H1 (cell line): ENCODE results near the gene FSCN2. TPM values are rescaled to one million over a fixed set of nuclear protein-coding genes. Genes with fewer than 3 reads are reported as not detected.

Experiments used
- CTCF ChIA-PET: fragments of 300-600 bp; sonication (Branson Sonifier 250); formaldehyde crosslinking; loops from one replicate; lab custom pipeline; 2021; ENCODE audit not compliant: partially characterized antibody; lab: Charles Lee
- POLR2A ChIA-PET: fragments of 300-600 bp; sonication (Branson Sonifier 250); formaldehyde crosslinking; loops from one replicate; lab custom pipeline; 2021; ENCODE audit warnings: inconsistent platforms; ENCODE audit not compliant: partially characterized antibody; lab: Charles Lee
- DNase-seq, 2 experiments: peaks; one replicate each; pipeline versions ENCODE4 v3.0.0 to v3.0.0-alpha.2; 2010 to 2022; ENCODE audit warnings: low spot score in 2 of 2, low read depth in 1 of 2, mixed read lengths in 1 of 2
- FAIRE-seq: peaks from 2 replicates; lab custom pipeline; 2011; peaks lifted over from hg19 to GRCh38; lab: Jason Lieb, UNC
- H2AFZ ChIP-seq: 2 replicates; pipeline ENCODE4 v1.8.1; 2012; ENCODE audit warnings: low read length, inconsistent platforms
- H2AK5ac ChIP-seq: 2 replicates; pipeline ENCODE4 v1.6.1; 2013; ENCODE audit warnings: low read depth, low read length
- H2BK120ac ChIP-seq: replicated peaks from 2 replicates; pipeline ENCODE3; 2013; ENCODE audit warnings: low read depth, low read length, inconsistent platforms
- H2BK12ac ChIP-seq: 2 replicates; pipeline ENCODE4 v1.6.1; 2013; ENCODE audit warnings: low read depth, low read length
- H2BK15ac ChIP-seq: 2 replicates; pipeline ENCODE4 v1.6.1; 2013; ENCODE audit warnings: low read length
- H2BK20ac ChIP-seq: 2 replicates; pipeline ENCODE4 v1.6.1; 2013; ENCODE audit warnings: low read length
- H2BK5ac ChIP-seq: 2 replicates; pipeline ENCODE4 v1.6.1; 2013; ENCODE audit warnings: low read depth, low read length
- H3K14ac ChIP-seq: 2 replicates; pipeline ENCODE4 v1.6.1; 2013; ENCODE audit warnings: inconsistent platforms; ENCODE audit not compliant: insufficient read length
- H3K18ac ChIP-seq: 2 replicates; pipeline ENCODE4 v1.6.1; 2013; ENCODE audit warnings: low read length; ENCODE audit errors: extremely low read depth
- H3K23ac ChIP-seq: 2 replicates; pipeline ENCODE4 v1.6.1; 2013; ENCODE audit warnings: inconsistent platforms; ENCODE audit not compliant: insufficient read length
- H3K23me2 ChIP-seq: 2 replicates; pipeline ENCODE4 v1.6.1; 2013; ENCODE audit warnings: low read depth, low read length
- H3K27ac ChIP-seq: 2 replicates; pipeline ENCODE4 v1.6.1; 2011; ENCODE audit warnings: low read depth, low read length, inconsistent platforms
- H3K27me3 ChIP-seq, 4 experiments: replicated peaks in 1 of 4; 1 replicate in 1 of 4; 2 replicates in 3 of 4; pipeline versions ENCODE4 v1.6.1 to v1.8.1; 2011 to 2013; ENCODE audit warnings: low read length in 3 of 4, mild to moderate bottlenecking in 3 of 4, inconsistent platforms in 2 of 4, mixed read lengths in 2 of 4, moderate library complexity in 1 of 4; ENCODE audit not compliant: control insufficient read depth in 3 of 4, insufficient read depth in 3 of 4; ENCODE audit errors: extremely low read depth in 1 of 4
- H3K36me3 ChIP-seq, 4 experiments: 2 replicates each; pipeline versions ENCODE4 v1.6.1 to v1.8.1; 2011 to 2013; ENCODE audit warnings: mild to moderate bottlenecking in 4 of 4, low read length in 3 of 4, moderate library complexity in 2 of 4, control low read depth in 1 of 4, inconsistent platforms in 1 of 4; ENCODE audit not compliant: insufficient read depth in 4 of 4, control insufficient read depth in 2 of 4
- H3K4ac ChIP-seq: replicated peaks from 2 replicates; pipeline ENCODE3; 2013; ENCODE audit warnings: low read length, low read depth, mixed read lengths, inconsistent platforms; ENCODE audit not compliant: insufficient read length
- H3K4me1 ChIP-seq, 4 experiments: replicated peaks in 1 of 4; 1 replicate in 1 of 4; 2 replicates in 3 of 4; pipeline versions ENCODE4 v1.6.1 to v1.8.1; 2011 to 2013; ENCODE audit warnings: low read length in 3 of 4, inconsistent platforms in 2 of 4, mixed read lengths in 1 of 4; ENCODE audit not compliant: insufficient read depth in 4 of 4, control insufficient read depth in 3 of 4
- H3K4me2 ChIP-seq, 2 experiments: 2 replicates each; pipeline versions ENCODE4 v1.6.1 to v1.8.1; 2011 to 2013; ENCODE audit warnings: low read depth in 2 of 2, low read length in 2 of 2, control low read depth in 1 of 2, inconsistent platforms in 1 of 2, mild to moderate bottlenecking in 1 of 2; ENCODE audit not compliant: insufficient read depth in 1 of 2
- H3K4me3 ChIP-seq, 4 experiments: fragments of 200-600, 300-600 bp in 1 of 4; sonication (generic), shearing (Covaris generic), sonication (Bioruptor Twin) in 1 of 4; 2 replicates each; pipeline versions ENCODE4 v1.5.1 to v1.8.1; 2011 to 2016; ENCODE audit warnings: low read length in 4 of 4, low read depth in 3 of 4, control low read depth in 2 of 4, inconsistent platforms in 2 of 4, mild to moderate bottlenecking in 2 of 4, mixed read lengths in 1 of 4, moderate library complexity in 1 of 4; ENCODE audit not compliant: insufficient read depth in 2 of 4; ENCODE audit errors: extremely low read depth in 1 of 4
- H3K56ac ChIP-seq: replicated peaks from 2 replicates; pipeline ENCODE3; 2013; ENCODE audit warnings: low read depth, mild to moderate bottlenecking, mixed read lengths, low read length, inconsistent platforms; ENCODE audit not compliant: insufficient read length
- H3K79me1 ChIP-seq: 2 replicates; pipeline ENCODE4 v1.6.1; 2013; ENCODE audit warnings: low read depth, low read length, control low read depth
- H3K79me2 ChIP-seq, 2 experiments: 2 replicates each; pipeline versions ENCODE4 v1.6.1 to v1.8.1; 2012 to 2013; ENCODE audit warnings: low read length in 2 of 2, mild to moderate bottlenecking in 2 of 2, inconsistent platforms in 1 of 2; ENCODE audit not compliant: insufficient read depth in 2 of 2, control insufficient read depth in 1 of 2
- H3K9ac ChIP-seq, 4 experiments: replicated peaks in 1 of 4; 1 replicate in 1 of 4; 2 replicates in 3 of 4; pipeline versions ENCODE4 v1.6.1 to v1.8.1; 2011 to 2013; ENCODE audit warnings: low read depth in 3 of 4, low read length in 3 of 4, control low read depth in 2 of 4, mild to moderate bottlenecking in 2 of 4, moderate library complexity in 2 of 4, inconsistent platforms in 1 of 4; ENCODE audit errors: extremely low read depth in 1 of 4
- H3K9me3 ChIP-seq, 2 experiments: 2 replicates each; pipeline versions ENCODE4 v1.6.1 to v1.8.1; 2012 to 2013; ENCODE audit warnings: mild to moderate bottlenecking in 2 of 2, moderate library complexity in 2 of 2, control low read depth in 1 of 2, inconsistent platforms in 1 of 2, low read depth in 1 of 2, low read length in 1 of 2, mixed read lengths in 1 of 2; ENCODE audit not compliant: insufficient read depth in 2 of 2
- H4K20me1 ChIP-seq, 2 experiments: replicated peaks in 1 of 2; 2 replicates each; pipeline versions ENCODE3 to v1.8.1; 2011 to 2013; ENCODE audit warnings: inconsistent platforms in 2 of 2, low read length in 2 of 2, mild to moderate bottlenecking in 1 of 2; ENCODE audit not compliant: insufficient read depth in 2 of 2, control insufficient read depth in 1 of 2
- H4K5ac ChIP-seq: 2 replicates; pipeline ENCODE4 v1.6.1; 2013; ENCODE audit warnings: low read length, low read depth, mixed read lengths, inconsistent platforms; ENCODE audit not compliant: insufficient read length
- H4K8ac ChIP-seq: 2 replicates; pipeline ENCODE4 v1.8.0; 2013; ENCODE audit warnings: mild to moderate bottlenecking, moderate library complexity, low read length, inconsistent platforms; ENCODE audit not compliant: insufficient read depth; ENCODE audit errors: extremely low read depth
- H4K91ac ChIP-seq: replicated peaks from 2 replicates; pipeline ENCODE3; 2013; ENCODE audit warnings: low read length, mixed read lengths, inconsistent platforms; ENCODE audit not compliant: insufficient read length
- CBX8 ChIP-seq: fragments of 300-800, 300-1000 bp; sonication (generic); IDR thresholded peaks from 2 replicates; pipeline ENCODE4 v1.7.1; 2016; ENCODE audit warnings: low read depth, low read length, borderline replicate concordance
- SIX5 ChIP-seq: IDR thresholded peaks from 2 replicates; pipeline ENCODE4 v1.6.1; 2011; ENCODE audit warnings: mild to moderate bottlenecking, low read depth, low read length
- SRF ChIP-seq: IDR thresholded peaks from 2 replicates; pipeline ENCODE4 v1.6.1; 2011; ENCODE audit warnings: mild to moderate bottlenecking, low read depth, low read length, moderate library complexity
- TEAD4 ChIP-seq: IDR thresholded peaks from 2 replicates; pipeline ENCODE4 v1.6.1; 2012; ENCODE audit warnings: low read depth, low read length, inconsistent platforms, mixed read lengths
- YY1 ChIP-seq: IDR thresholded peaks from 2 replicates; pipeline ENCODE4 v1.6.1; 2011; ENCODE audit warnings: low read depth, mild to moderate bottlenecking, low read length
- WGBS, 2 experiments: shearing (Covaris generic) in 1 of 2; methylation state at CpG; one replicate each; pipeline versions ENCODE4 v1.1.6 to v1.1.7; 2013 to 2015; ENCODE audit warnings: low lambda C conversion rate in 2 of 2, mixed read lengths in 2 of 2, inconsistent platforms in 1 of 2, low coverage in 1 of 2, missing lambda C conversion rate in 1 of 2; ENCODE audit not compliant: insufficient replicate concordance in 2 of 2, insufficient coverage in 1 of 2, insufficient read length in 1 of 2; ENCODE audit errors: extremely low coverage in 1 of 2, missing lambda C conversion rate in 1 of 2; 5-methylcytosine and 5-hydroxymethylcytosine counted together
- polyA plus RNA-seq, 7 experiments: library from polyadenylated mRNA; depleted of rRNA in 3 of 7; stranded (reverse) in 5 of 7; unstranded in 2 of 7; fragments of >200 nt in 5 of 7; fragments of 200-250 nt in 2 of 7; gene quantifications; 1 replicate in 5 of 7; 2 replicates in 1 of 7; 4 replicates in 1 of 7; pipeline versions ENCODE4 v1.2.1 to v1.2.3, GENCODE V29; 2011 to 2013; ENCODE audit warnings: missing spikeins in 2 of 7, mixed read lengths in 2 of 7
- total RNA-seq: library from RNA; stranded (reverse); fragmentation: NEBNext Ultra II Directional; extraction: Animal tissue kit (Norgen Biotek cat#: 25700); gene quantifications from 2 replicates; pipeline ENCODE4 v1.2.1, GENCODE V29; 2021
- TF ChIP-seq, protein P1 (sequence below): IDR thresholded peaks from 2 replicates; pipeline ENCODE4 v1.6.1; 2012; ENCODE audit warnings: inconsistent platforms
- TF ChIP-seq, protein P2 (sequence below): IDR thresholded peaks from 2 replicates; pipeline ENCODE4 v1.6.1; 2011; ENCODE audit warnings: low read depth, mild to moderate bottlenecking, low read length; ENCODE audit not compliant: insufficient read depth
- TF ChIP-seq, protein P3 (sequence below): IDR thresholded peaks from 2 replicates; pipeline ENCODE4 v1.6.1; 2012; ENCODE audit warnings: inconsistent platforms

FSCN2 gene
- total and polyA plus RNA-seq, 2 of the 8 experiments (the other 6 are each of a cell fraction or from before 2014, with no cell fraction given), result 0.18 to 0.30 TPM

DNA sequence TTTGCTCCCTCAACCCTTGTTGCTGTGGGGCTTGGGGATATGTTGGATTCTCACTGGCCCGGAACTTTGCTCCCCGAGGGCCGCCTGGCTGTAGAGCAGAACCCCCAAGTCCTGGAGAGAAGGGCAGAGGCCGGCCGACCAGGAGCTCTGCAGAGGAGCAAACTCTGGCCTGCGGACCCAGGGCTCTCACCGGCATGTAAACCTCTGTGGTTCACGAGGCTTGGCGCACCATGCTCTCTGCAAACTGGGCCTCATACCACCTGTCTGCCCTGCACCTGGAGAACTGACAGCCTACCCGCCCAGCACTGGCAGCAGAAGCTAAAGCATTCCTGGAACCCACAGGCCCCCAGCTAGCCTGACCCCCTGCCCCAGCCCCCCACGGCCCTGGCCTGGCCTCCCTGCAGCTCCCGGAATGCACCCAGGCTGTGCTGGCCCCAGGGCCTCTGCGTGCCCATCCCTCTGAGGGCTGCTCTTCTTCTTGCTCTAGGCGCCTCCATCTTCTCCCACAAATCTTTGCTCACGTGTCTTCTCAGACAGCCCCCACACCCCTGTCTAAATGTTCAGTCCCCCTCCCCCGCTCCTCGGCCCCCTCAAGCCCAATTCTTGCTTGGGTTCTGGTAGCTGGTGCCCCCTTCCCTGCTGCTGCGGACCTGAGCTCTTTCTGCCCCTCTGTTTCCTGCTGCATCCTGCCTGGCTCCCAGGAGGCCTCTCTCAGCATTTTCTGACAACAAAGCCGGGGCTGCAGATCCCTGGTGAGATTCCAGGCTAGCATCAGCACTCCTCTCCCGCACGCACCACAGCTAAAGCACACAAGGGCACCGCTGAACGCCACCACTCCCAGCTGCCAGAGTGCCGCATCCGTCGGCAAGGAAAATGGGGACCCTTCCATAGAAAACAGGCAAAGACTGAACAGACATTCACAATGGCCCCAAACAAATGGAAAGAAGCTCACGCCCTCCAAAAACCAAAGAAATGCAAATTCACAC lies 38.9 kb upstream of the FSCN2 start:
- Histone ChIP-seq H3K4me2 (peak overlapping the region; percentile 59 to 62), H2BK12ac (peak overlapping the region; percentile 90; the same call in 1 of the 2 replicates), H3K9ac (no peak overlapping the region), H4K5ac (peak overlapping the region; percentile 39), H2AK5ac (0 out of 2 replicates have a peak overlapping the region, but pooled peaks have one; percentile 11), H4K91ac (peak overlapping the region; percentile 68), H2AFZ (no peak overlapping the region), H2BK15ac (peak overlapping the region; percentile 18; the same call in 1 of the 2 replicates), H3K27ac (no peak overlapping the region), H3K14ac (no peak overlapping the region), H2BK20ac (peak overlapping the region; percentile 93), H3K23ac (no peak overlapping the region), H4K8ac (peak overlapping the region; percentile 45; the same call in 1 of the 2 replicates), H3K23me2 (peaks cover 2% of the 10 kb centered on the region; the same call in 1 of the 2 replicates), H2BK120ac (no peak overlapping the region), H4K20me1 (no peaks in the 10 kb centered on the region), H3K18ac (peak overlapping the region; percentile 78), H3K79me1 (no peaks in the 10 kb centered on the region), H3K9me3 (no peaks in the 10 kb centered on the region), H3K36me3 (no peaks in the 10 kb centered on the region), H3K79me2 (no peaks in the 10 kb centered on the region), H3K56ac (no peak overlapping the region), H3K4ac (peak overlapping the region; percentile 87), H2BK5ac (peak overlapping the region; percentile 92; the same call in 1 of the 2 replicates), H3K27me3 (peaks cover 0 to 9% (median 6%) of the 10 kb centered on the region in 4 experiments; a peak in 3 of 7 replicates), H3K4me1 (peaks cover 6 to 32% (median 24%) of the 10 kb centered on the region in 4 experiments), H3K4me3 (peak overlapping the region in 2 of 4 experiments; percentile 7 to 11; a peak in 3 of 8 replicates)
- DNase-seq (no peak), FAIRE-seq (no peak)
- 43% methylated on average over 23 of the region's 27 CpGs; no CpG with 5 or more reads in 1 of the 2 experiments for WGBS, 2 experiments
- POLR2A ChIA-PET, result interaction anchor here (0.6 to 35.8 kb wide), 14 partner anchors 7 to 697 kb away, joined by 3 to 1004 read pairs (median 4); partner anchors contain the start of genes ACTG1, FSCN2, NDUFAF8 and TEPSIN
- CTCF ChIA-PET, result interaction anchor here (0.6 to 2.7 kb wide), 11 partner anchors 9 to 251 kb away, joined by 3 to 16 read pairs (median 4); no protein-coding TSS in a partner anchor
- TF ChIP-seq SRF, result no peak
- TF ChIP-seq, protein P1, sequence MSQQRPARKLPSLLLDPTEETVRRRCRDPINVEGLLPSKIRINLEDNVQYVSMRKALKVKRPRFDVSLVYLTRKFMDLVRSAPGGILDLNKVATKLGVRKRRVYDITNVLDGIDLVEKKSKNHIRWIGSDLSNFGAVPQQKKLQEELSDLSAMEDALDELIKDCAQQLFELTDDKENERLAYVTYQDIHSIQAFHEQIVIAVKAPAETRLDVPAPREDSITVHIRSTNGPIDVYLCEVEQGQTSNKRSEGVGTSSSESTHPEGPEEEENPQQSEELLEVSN, result peak; percentile 45; the same call in 1 of the 2 replicates
- TF ChIP-seq CBX8, result no peak
- TF ChIP-seq, protein P2, sequence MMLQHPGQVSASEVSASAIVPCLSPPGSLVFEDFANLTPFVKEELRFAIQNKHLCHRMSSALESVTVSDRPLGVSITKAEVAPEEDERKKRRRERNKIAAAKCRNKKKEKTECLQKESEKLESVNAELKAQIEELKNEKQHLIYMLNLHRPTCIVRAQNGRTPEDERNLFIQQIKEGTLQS, result no peak
- TF ChIP-seq SIX5, result no peak
- no peak; the same call in 1 of the 2 replicates for TF ChIP-seq TEAD4
- TF ChIP-seq YY1, result peak; percentile 43; the same call in 1 of the 2 replicates
- TF ChIP-seq, protein P3, sequence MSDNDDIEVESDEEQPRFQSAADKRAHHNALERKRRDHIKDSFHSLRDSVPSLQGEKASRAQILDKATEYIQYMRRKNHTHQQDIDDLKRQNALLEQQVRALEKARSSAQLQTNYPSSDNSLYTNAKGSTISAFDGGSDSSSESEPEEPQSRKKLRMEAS, result peak; percentile 63
